Ovary (tissue), 9 donors: ENCODE measurements around the gene CDC20. TPM values are rescaled to one million over a fixed set of nuclear protein-coding genes. Genes with fewer than 3 reads are reported as not detected.

Experiments used
- DNase-seq, 5 donors: peaks; one replicate each; pipeline ENCODE4 v3.0.0-alpha.2; 2019 to 2020
- H3K27ac ChIP-seq, 2 donors: fragments of 200-600 bp; one replicate each; pipeline versions ENCODE4 v1.5.1 to v1.8.0; 2019 to 2022
- H3K27me3 ChIP-seq: fragments of 200-600 bp; one replicate; pipeline ENCODE4 v1.8.0; 2022
- H3K36me3 ChIP-seq: fragments of 200-600 bp; sonication (generic); one replicate; pipeline ENCODE4 v1.5.1; 2019
- H3K4me1 ChIP-seq: one replicate; pipeline ENCODE4 v1.8.1; 2013; ENCODE audit warnings: mild to moderate bottlenecking, moderate library complexity; ENCODE audit not compliant: insufficient read depth
- H3K4me3 ChIP-seq: fragments of 200-600 bp; sonication (generic); one replicate; pipeline ENCODE4 v1.5.1; 2017
- H3K9me3 ChIP-seq, 2 donors: fragments of 200-600 bp in 1 of 2; sonication (generic) in 1 of 2; one replicate each; pipeline versions ENCODE4 v1.5.1 to v1.8.1; 2013 to 2019; ENCODE audit warnings: mild to moderate bottlenecking in 1 of 2, moderate library complexity in 1 of 2
- EP300 ChIP-seq: sonication (generic); formaldehyde crosslinking; IDR thresholded peaks from one replicate; pipeline ENCODE4 v1.6.1; 2017; ENCODE audit warnings: antibody characterized with exemption
- POLR2A ChIP-seq: fragments of 450-650 bp; IDR thresholded peaks from one replicate; pipeline ENCODE4 v1.6.1; 2017; ENCODE audit warnings: antibody characterized with exemption, mild to moderate bottlenecking, moderate library complexity
- WGBS, 3 donors: extraction: QIAGEN DNeasy Blood & Tissue Kit in 1 of 3; methylation state at CpG; one replicate each; pipeline versions ENCODE4 v1.1.5 to v1.1.7; 2013 to 2017; 5-methylcytosine and 5-hydroxymethylcytosine counted together
- intact Hi-C, 4 donors: fragments of 100-400 bp; cut with DNase I; formaldehyde crosslinking; loops; one replicate each; pipeline versions ENCODE4 v1.11.0 to v1.15.1; 2022 to 2023
- polyA plus RNA-seq, 2 donors: library from polyadenylated mRNA; stranded (reverse); fragments of 200-250 nt in 1 of 2; fragments of 350-450 nt in 1 of 2; fragmentation: Illumina TruSeq in 1 of 2; extraction: RNeasy Lipid Tissue Mini Kit (QIAGEN cat#74804) in 1 of 2; gene quantifications; one replicate each; pipeline ENCODE4 v1.2.3, GENCODE V29; 2013 to 2014
- total RNA-seq, 7 donors: library from RNA; depleted of rRNA in 2 of 7; stranded (reverse); fragments of >200 nt in 2 of 7; fragmentation: NEBNext Ultra II Directional in 3 of 7; extraction: Animal tissue kit (Norgen Biotek cat#: 25700) in 3 of 7; gene quantifications; one replicate each; pipeline versions ENCODE4 v1.1.0 to v1.2.4, GENCODE V29; 2016 to 2023
- TF ChIP-seq, protein P1 (sequence below), 3 donors: fragments of 450-650 bp in 2 of 3; fragments of 200-600 bp in 1 of 3; IDR thresholded peaks; one replicate each; pipeline versions ENCODE4 v1.5.1 to v1.8.0; 2016 to 2022; ENCODE audit warnings: antibody characterized with exemption in 3 of 3, mild to moderate bottlenecking in 1 of 3
- donor health status: DM: no; HTN: no; CAD: no; lungs with moderate emphysema.
- donor health status: DM: no; HTN: no; CAD: no.
- donor health status: Bipolar disorder and iron deficiency.
- donor health status: DM: yes; HTN: yes; CAD: no.
- donor health status: DM: no; HTN: no; CAD: no.
- donor health status: DM: yes; HTN: yes; CAD: no.

Gene CDC20
- total and polyA plus RNA-seq, 9 donors: 0.50 to 2.9 (median 1.4) TPM; not detected in 1

DNA sequence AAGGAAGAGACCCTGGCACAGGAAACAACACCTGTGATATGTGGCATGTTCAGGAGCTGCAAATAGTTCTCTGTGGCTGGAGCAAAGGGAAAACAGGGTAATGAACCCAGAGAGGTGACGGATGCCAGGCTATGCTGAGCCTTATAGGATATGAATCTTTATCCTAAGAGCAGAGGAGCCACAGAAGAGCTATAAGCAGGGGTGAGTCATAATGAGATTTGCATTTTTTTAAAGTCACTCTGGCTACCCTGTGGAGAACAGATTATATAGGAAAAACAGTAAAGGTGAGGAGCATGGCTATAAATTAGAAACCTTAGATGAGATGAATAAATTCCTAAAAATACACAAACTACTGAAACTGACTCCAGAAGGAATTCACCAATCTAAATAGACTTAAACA lies 34.0 kb upstream of the CDC20 start:
- Histone ChIP-seq H3K27ac (no peak overlapping the region), H3K4me3 (no peak overlapping the region), H3K27me3 (no peaks in the 10 kb centered on the region), H3K9me3 (no peaks in the 10 kb centered on the region), H3K36me3 (no peaks in the 10 kb centered on the region), H3K4me1 (no peaks in the 10 kb centered on the region)
- WGBS, 3 donors: 91 to 100% (median 96%) methylated on average over 1 of the region's 1 CpG
- intact Hi-C loops: no loop called here
- TF ChIP-seq POLR2A (no peak), EP300 (no peak)
- TF ChIP-seq, protein P1, sequence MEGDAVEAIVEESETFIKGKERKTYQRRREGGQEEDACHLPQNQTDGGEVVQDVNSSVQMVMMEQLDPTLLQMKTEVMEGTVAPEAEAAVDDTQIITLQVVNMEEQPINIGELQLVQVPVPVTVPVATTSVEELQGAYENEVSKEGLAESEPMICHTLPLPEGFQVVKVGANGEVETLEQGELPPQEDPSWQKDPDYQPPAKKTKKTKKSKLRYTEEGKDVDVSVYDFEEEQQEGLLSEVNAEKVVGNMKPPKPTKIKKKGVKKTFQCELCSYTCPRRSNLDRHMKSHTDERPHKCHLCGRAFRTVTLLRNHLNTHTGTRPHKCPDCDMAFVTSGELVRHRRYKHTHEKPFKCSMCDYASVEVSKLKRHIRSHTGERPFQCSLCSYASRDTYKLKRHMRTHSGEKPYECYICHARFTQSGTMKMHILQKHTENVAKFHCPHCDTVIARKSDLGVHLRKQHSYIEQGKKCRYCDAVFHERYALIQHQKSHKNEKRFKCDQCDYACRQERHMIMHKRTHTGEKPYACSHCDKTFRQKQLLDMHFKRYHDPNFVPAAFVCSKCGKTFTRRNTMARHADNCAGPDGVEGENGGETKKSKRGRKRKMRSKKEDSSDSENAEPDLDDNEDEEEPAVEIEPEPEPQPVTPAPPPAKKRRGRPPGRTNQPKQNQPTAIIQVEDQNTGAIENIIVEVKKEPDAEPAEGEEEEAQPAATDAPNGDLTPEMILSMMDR (IDR thresholded peaks at IDR 0.05): no peak
- DNase-seq: no peak

DNA sequence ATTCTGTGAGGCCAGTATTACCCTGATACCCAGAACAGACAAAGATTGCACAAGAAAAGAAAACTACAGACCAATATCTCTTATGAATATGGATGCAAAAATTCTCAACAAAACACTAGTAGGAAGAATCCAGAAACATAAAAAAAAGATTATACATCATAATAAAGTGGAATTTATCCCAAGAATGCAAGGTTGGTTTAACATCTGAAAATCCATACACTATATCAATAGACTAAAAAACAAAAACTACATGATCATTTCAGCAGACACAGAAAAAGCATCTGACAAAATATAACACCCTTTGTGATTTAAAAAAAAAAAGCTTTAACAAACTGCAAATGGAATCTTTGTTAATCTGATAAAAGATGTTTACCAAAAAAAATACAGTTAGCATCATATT lies 33.4 kb upstream of the CDC20 start:
- H3K27ac ChIP-seq: no peak overlapping the region
- H3K4me3 ChIP-seq: no peak overlapping the region
- H3K9me3 ChIP-seq: no peaks in the 10 kb centered on the region
- no peak for DNase-seq
- no peaks in the 10 kb centered on the region for H3K27me3 ChIP-seq
- TF ChIP-seq, protein P1 (IDR thresholded peaks at IDR 0.05): no peak
- TF ChIP-seq EP300 (no peak), POLR2A (no peak)
- intact Hi-C loops: no loop called here
- H3K36me3 ChIP-seq: no peaks in the 10 kb centered on the region
- no peaks in the 10 kb centered on the region for H3K4me1 ChIP-seq

DNA sequence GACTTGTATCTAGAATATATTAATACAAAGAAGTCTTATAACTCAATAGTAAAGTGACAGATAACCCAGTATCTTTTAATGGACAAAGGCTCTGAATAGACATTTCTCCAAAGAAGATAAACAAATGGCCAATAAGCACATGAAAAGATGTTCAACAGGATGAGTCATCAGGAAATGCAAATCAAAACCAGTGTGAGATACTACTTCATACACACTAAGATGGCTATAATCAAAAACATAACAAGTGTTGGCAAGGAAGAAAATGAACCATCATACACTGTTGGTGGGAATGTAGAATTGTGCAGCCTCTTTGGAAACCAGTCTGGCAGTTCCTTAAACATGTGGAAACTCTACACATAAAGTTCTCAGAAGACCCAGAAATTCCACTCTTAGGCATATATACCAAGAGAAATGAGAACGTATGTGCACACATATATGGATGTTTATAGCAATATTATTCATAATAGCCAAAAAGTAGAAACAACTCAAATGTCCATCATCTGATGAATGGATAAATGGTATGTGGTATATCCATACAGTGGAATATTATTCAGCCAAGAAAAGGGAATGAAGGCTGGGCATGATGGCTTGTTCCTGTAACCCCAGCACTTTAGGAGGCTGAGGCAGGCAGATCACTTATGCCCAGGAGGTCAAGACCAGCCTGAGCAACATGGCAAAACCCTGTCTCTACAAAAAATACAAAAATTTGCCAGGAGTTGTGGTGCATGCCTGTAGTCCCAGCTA lies 31.1 kb upstream of the CDC20 start:
- Histone ChIP-seq H3K27ac (no peak overlapping the region), H3K4me3 (no peak overlapping the region), H3K4me1 (no peaks in the 10 kb centered on the region), H3K27me3 (no peaks in the 10 kb centered on the region), H3K36me3 (no peaks in the 10 kb centered on the region), H3K9me3 (no peaks in the 10 kb centered on the region)
- intact Hi-C loops: no loop called here
- TF ChIP-seq POLR2A (no peak), EP300 (no peak)
- TF ChIP-seq, protein P1 (IDR thresholded peaks at IDR 0.05): no peak
- 98 to 100% (median 99%) methylated on average over 1 of the region's 1 CpG for WGBS, 3 donors
- no peak for DNase-seq

DNA sequence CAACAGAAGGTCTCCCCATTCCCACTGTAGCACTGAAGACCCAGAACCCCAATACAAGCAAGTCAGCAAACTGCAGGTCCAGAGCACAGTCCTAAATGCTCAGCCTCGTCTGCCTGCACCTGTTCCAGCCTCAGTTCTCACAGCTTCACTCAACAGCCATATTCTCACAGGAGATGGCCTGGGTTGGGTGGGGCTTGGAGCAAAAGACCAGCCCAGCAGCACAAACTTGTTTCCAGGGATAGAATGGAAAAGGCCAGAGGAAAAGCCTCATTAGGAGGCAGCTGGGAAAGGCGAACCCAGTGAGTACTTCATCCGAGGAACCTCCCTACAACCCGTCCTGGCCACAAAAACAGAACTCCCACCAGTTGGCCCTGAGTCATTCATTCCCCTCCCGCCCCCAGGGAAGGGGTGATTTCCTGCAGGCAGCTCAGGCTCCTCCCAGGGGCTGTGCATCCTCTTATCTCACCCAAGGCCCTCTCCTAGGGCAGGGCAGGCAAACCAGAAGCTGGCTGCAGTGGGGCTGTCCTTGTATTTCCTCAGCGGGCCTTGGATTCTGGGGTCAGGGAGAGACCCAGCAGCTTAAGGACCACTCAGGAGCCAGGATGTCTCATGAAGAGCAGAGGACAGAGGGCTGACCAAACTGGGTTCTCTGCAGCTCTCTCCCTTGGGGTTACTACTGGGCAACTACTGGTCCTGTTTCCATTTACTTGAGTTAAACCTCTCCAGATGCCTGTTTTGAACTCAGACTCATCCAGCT lies 28.6 kb upstream of the CDC20 start:
- no peak overlapping the region for H3K27ac ChIP-seq
- no peaks in the 10 kb centered on the region for H3K9me3 ChIP-seq
- TF ChIP-seq, protein P1 (IDR thresholded peaks at IDR 0.05): no peak
- no peak for TF ChIP-seq POLR2A
- TF ChIP-seq EP300: no peak
- H3K36me3 ChIP-seq: no peaks in the 10 kb centered on the region
- intact Hi-C loops: no loop called here
- no peak overlapping the region for H3K4me3 ChIP-seq
- DNase-seq: peak in 4 of 5 donors; percentile 30 to 58 (median 42)
- 12% methylated on average over 6 of the region's 6 CpGs for WGBS, 3 donors
- no peaks in the 10 kb centered on the region for H3K4me1 ChIP-seq
- H3K27me3 ChIP-seq: no peaks in the 10 kb centered on the region
